ENCODE measurements around the gene LFNG. TPM values are rescaled to one million over a fixed set of nuclear protein-coding genes. Genes with fewer than 3 reads are reported as not detected.

LFNG gene
- total and polyA plus RNA-seq, 2 of the 13 experiments (the other 11 are each of a cell fraction or from before 2014, with no cell fraction given), result 0.44 to 1.5 TPM

DNA sequence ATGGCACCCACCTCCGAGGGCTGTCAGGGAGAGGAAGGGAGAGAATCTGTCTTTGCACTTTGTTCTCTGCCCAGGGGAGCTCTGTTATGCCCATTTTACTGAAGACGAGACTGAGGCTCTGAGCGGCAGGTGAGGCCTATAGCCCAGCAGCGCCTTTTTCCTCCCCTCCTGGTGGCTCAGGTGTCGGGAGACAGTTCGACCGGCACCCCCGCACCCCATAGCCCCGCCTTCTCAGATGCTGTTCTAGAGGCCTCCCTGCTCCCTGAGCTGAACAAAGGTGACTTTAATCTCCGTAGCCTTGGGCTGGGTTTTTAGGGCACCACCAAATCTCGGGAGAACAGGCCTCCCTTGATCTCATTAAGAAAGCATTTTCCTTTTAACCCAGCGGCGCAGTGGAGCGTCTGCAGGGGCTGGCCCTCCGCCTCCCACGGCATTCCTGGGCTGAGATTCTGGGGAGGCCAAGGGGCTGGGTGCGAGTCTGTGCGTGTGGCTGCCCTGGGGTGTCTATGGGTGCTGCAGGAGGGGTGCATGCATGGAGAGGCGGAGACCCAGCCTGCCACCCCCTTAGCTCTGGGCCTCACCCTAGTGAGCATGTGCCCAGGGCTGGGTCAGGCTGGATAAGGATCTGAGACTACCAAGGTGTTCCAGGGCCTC lies 3.3 kb downstream of the LFNG start:
- FAIRE-seq, result no peak
- intact Hi-C loops (cut with micrococcal nuclease; ENCODE audit: unreplicated experiment), result loop anchor here (5.0 kb wide), 1 partner anchor 46 kb away; the partner anchor contains the start of gene GRIFIN
- Histone ChIP-seq H3K79me2 (ENCODE audit: insufficient read depth, low read length) (no peaks in the 10 kb centered on the region), H3K4me2 (ENCODE audit: low read depth, low read length) (peak overlapping the region; percentile 56), H3K4me3 (replicated peaks in 1 of 3; ENCODE audit: insufficient read depth in 1 of 3, low read depth in 2 of 3, low read length in 3 of 3) (peak overlapping the region in 2 of 3 experiments; percentile 39 to 66; a peak in 4 of 6 replicates), H3K36me3 (replicated peaks in 1 of 2; ENCODE audit: control insufficient read depth in 1 of 2, insufficient read depth in 2 of 2, low read length in 2 of 2) (no peaks in the 10 kb centered on the region), H3K9ac (ENCODE audit: insufficient read depth, low read depth, low read length) (peak overlapping the region; percentile 11; the same call in 1 of the 2 replicates), H3K4me1 (ENCODE audit: insufficient read depth, low read length) (peaks cover 62% of the 10 kb centered on the region), H4K20me1 (ENCODE audit: insufficient read depth, low read length) (no peaks in the 10 kb centered on the region), H3K27ac (ENCODE audit: extremely low read length, insufficient read depth, low read length) (no peak overlapping the region), H3K9me3 (ENCODE audit: low read length) (no peaks in the 10 kb centered on the region), H3K27me3 (ENCODE audit: control insufficient read depth in 1 of 2, insufficient read depth in 2 of 2, low read length in 2 of 2) (peaks cover 1 to 46% of the 10 kb centered on the region in 2 experiments), H2AFZ (ENCODE audit: low read length) (no peak overlapping the region)
- 2% methylated on average over 10 of the region's 19 CpGs for WGBS (ENCODE audit: low lambda C conversion rate)
- POLR2A ChIA-PET, result no interaction called here
- CTCF ChIA-PET (ENCODE audit: low intra/inter-chr PET ratio, low total read pairs), result no interaction called here
- DNase-seq (ENCODE audit: low spot score), result peak; percentile 71
- BruUV-seq (replicated peaks), result no TSS peak
- in situ Hi-C loops (cut with HindIII; ENCODE audit: extremely low pct_ligation_motif_present, low pct_unique_long_range_greater_than_20kb), result no loop called here
- no peak for ATAC-seq
- TF ChIP-seq JDP2 (CRISPR knock-in tag; IDR thresholded peaks at IDR 0.05; ENCODE audit: borderline replicate concordance) (no peak), HNF4A (CRISPR knock-in tag; IDR thresholded peaks at IDR 0.05) (no peak), BORCS8-MEF2B (CRISPR knock-in tag; IDR thresholded peaks at IDR 0.05) (no peak), POGZ (CRISPR knock-in tag; IDR thresholded peaks at IDR 0.05) (no peak), ELF4 (CRISPR knock-in tag; IDR thresholded peaks at IDR 0.05; ENCODE audit: borderline replicate concordance) (no peak), HDAC2 (CRISPR knock-in tag; IDR thresholded peaks at IDR 0.05) (no peak), CBX2 (IDR thresholded peaks at IDR 0.05; ENCODE audit: low read depth, low read length) (no peak), CBX2 (CRISPR knock-in tag; IDR thresholded peaks at IDR 0.05; ENCODE audit: low read depth) (no peak), HNRNPLL (IDR thresholded peaks at IDR 0.05; ENCODE audit: low read depth, low read length, poor library complexity, severe bottlenecking) (no peak), TCF12 (IDR thresholded peaks at IDR 0.05) (no peak), TCF12 (CRISPR knock-in tag; IDR thresholded peaks at IDR 0.05) (no peak), ZFP91 (CRISPR knock-in tag; IDR thresholded peaks at IDR 0.05; ENCODE audit: borderline replicate concordance) (peak; percentile 21; the same call in 1 of the 2 replicates), CHD4 (IDR thresholded peaks at IDR 0.05; ENCODE audit: borderline replicate concordance, low read length) (0 out of 2 replicates have a peak, but pooled peaks have one; percentile 51), ZNF143 (CRISPR knock-in tag; IDR thresholded peaks at IDR 0.05) (no peak), DZIP1 (CRISPR knock-in tag; IDR thresholded peaks at IDR 0.05) (0 out of 2 replicates have a peak, but pooled peaks have one; percentile 4), ZMYM2 (CRISPR knock-in tag; IDR thresholded peaks at IDR 0.05) (no peak), GTF2F1 (IDR thresholded peaks at IDR 0.05; ENCODE audit: low read length) (no peak)
- TF ChIP-seq, protein P1, sequence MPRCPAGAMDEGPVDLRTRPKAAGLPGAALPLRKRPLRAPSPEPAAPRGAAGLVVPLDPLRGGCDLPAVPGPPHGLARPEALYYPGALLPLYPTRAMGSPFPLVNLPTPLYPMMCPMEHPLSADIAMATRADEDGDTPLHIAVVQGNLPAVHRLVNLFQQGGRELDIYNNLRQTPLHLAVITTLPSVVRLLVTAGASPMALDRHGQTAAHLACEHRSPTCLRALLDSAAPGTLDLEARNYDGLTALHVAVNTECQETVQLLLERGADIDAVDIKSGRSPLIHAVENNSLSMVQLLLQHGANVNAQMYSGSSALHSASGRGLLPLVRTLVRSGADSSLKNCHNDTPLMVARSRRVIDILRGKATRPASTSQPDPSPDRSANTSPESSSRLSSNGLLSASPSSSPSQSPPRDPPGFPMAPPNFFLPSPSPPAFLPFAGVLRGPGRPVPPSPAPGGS (CRISPR knock-in tag; IDR thresholded peaks at IDR 0.05), result no peak
- TF ChIP-seq, protein P2, sequence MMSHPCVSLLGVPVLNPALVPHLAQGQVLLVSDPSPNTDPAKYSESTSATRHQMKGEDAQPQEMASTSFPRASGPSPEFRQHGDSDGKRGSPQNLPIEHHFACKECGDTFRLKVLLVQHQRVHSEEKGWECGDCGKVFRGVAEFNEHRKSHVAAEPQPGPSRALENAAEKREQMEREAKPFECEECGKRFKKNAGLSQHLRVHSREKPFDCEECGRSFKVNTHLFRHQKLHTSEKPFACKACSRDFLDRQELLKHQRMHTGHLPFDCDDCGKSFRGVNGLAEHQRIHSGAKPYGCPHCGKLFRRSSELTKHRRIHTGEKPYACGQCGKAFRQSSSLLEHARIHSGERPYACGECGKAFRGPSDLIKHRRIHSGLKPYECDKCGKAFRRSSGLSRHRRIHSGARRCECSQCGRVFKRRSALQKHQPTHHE (CRISPR knock-in tag; IDR thresholded peaks at IDR 0.05; ENCODE audit: borderline replicate concordance), result no peak

Data from HepG2 (cell line).